H9 (cell line): ENCODE measurements around the gene PLCB1. TPM values are rescaled to one million over a fixed set of nuclear protein-coding genes. Genes with fewer than 3 reads are reported as not detected.

Experiments used
- DNase-seq: peaks from one replicate; pipeline ENCODE4 v3.0.0-alpha.2; 2017
- H2AFZ ChIP-seq: one replicate; pipeline ENCODE4 v1.6.1; 2013; ENCODE audit warnings: mild to moderate bottlenecking, low read length, control low read depth, moderate library complexity
- H2AK5ac ChIP-seq: 2 replicates; pipeline ENCODE4 v1.6.1; 2013; ENCODE audit warnings: low read length, control low read depth, mixed read lengths; ENCODE audit not compliant: insufficient read length
- H2BK120ac ChIP-seq: one replicate; pipeline ENCODE4 v1.6.1; 2013; ENCODE audit warnings: low read depth, mild to moderate bottlenecking, low read length, control low read depth, inconsistent platforms; ENCODE audit not compliant: poor library complexity, severe bottlenecking
- H2BK12ac ChIP-seq: 2 replicates; pipeline ENCODE4 v1.6.1; 2013; ENCODE audit warnings: low read length, control low read depth, mixed read lengths, low read depth; ENCODE audit not compliant: insufficient read length
- H2BK15ac ChIP-seq: 2 replicates; pipeline ENCODE4 v1.6.1; 2013; ENCODE audit warnings: low read depth, low read length, control low read depth
- H2BK20ac ChIP-seq: one replicate; pipeline ENCODE4 v1.6.1; 2013; ENCODE audit warnings: low read depth, mild to moderate bottlenecking, low read length, control low read depth, inconsistent platforms; ENCODE audit not compliant: poor library complexity, severe bottlenecking
- H2BK5ac ChIP-seq: 2 replicates; pipeline ENCODE4 v1.6.1; 2013; ENCODE audit warnings: low read length, control low read depth, mixed read lengths; ENCODE audit not compliant: insufficient read length
- H3K14ac ChIP-seq: 2 replicates; pipeline ENCODE4 v1.6.1; 2013; ENCODE audit warnings: low read length, control low read depth; ENCODE audit not compliant: insufficient read depth
- H3K18ac ChIP-seq: 2 replicates; pipeline ENCODE4 v1.6.1; 2013; ENCODE audit warnings: low read depth, mild to moderate bottlenecking, mixed read lengths, low read length, control low read depth; ENCODE audit not compliant: insufficient read length
- H3K23ac ChIP-seq: 2 replicates; pipeline ENCODE4 v1.6.1; 2013; ENCODE audit warnings: low read length, control low read depth, mixed read lengths, low read depth; ENCODE audit not compliant: insufficient read length
- H3K23me2 ChIP-seq: 2 replicates; pipeline ENCODE4 v1.6.1; 2013; ENCODE audit warnings: low read depth, mild to moderate bottlenecking, mixed read lengths, low read length, control low read depth; ENCODE audit not compliant: insufficient read length, poor library complexity, severe bottlenecking
- H3K27ac ChIP-seq: 2 replicates; pipeline ENCODE4 v1.5.1; 2013; ENCODE audit warnings: low read length, control low read depth, mixed read lengths, low read depth; ENCODE audit not compliant: insufficient read length
- H3K27me3 ChIP-seq: 2 replicates; pipeline ENCODE4 v1.6.1; 2013; ENCODE audit warnings: low read length, control low read depth, inconsistent platforms; ENCODE audit not compliant: insufficient read depth
- H3K4ac ChIP-seq: 2 replicates; pipeline ENCODE4 v1.6.1; 2013; ENCODE audit warnings: low read depth, mild to moderate bottlenecking, control low read depth, inconsistent platforms, low read length, moderate library complexity
- H3K4me1 ChIP-seq: 2 replicates; pipeline ENCODE4 v1.6.1; 2013; ENCODE audit warnings: low read length, control low read depth, inconsistent platforms; ENCODE audit not compliant: insufficient read depth
- H3K4me2 ChIP-seq: 2 replicates; pipeline ENCODE4 v1.6.1; 2013; ENCODE audit warnings: low read length, control low read depth, mixed read lengths; ENCODE audit not compliant: insufficient read length, insufficient read depth
- H3K56ac ChIP-seq: 2 replicates; pipeline ENCODE4 v1.6.1; 2013; ENCODE audit warnings: low read depth, mild to moderate bottlenecking, mixed read lengths, low read length, control low read depth; ENCODE audit not compliant: insufficient read length
- H3K79me1 ChIP-seq: 2 replicates; pipeline ENCODE4 v1.6.1; 2013; ENCODE audit warnings: low read depth, mild to moderate bottlenecking, moderate library complexity, low read length, control low read depth, inconsistent platforms; ENCODE audit not compliant: insufficient read depth, poor library complexity, severe bottlenecking
- H3K79me2 ChIP-seq: 2 replicates; pipeline ENCODE4 v1.6.1; 2013; ENCODE audit warnings: low read length, control low read depth, inconsistent platforms; ENCODE audit not compliant: insufficient read depth
- H3K9ac ChIP-seq: 2 replicates; pipeline ENCODE4 v1.6.1; 2013; ENCODE audit warnings: low read length, control low read depth, mixed read lengths; ENCODE audit not compliant: insufficient read length; ENCODE audit errors: extremely low read depth
- H3K9me3 ChIP-seq: one replicate; pipeline ENCODE4 v1.6.1; 2013; ENCODE audit warnings: low read depth, low read length, inconsistent platforms; ENCODE audit not compliant: control insufficient read depth
- H3T11ph ChIP-seq: one replicate; pipeline ENCODE4 v1.6.1; 2013; ENCODE audit warnings: mild to moderate bottlenecking, low read length, control low read depth, inconsistent platforms
- H4K20me1 ChIP-seq: one replicate; pipeline ENCODE4 v1.6.1; 2013; ENCODE audit not compliant: control insufficient read depth, insufficient read length, insufficient read depth
- H4K5ac ChIP-seq: 2 replicates; pipeline ENCODE4 v1.6.1; 2013; ENCODE audit warnings: low read depth, mild to moderate bottlenecking, mixed read lengths, low read length, control low read depth; ENCODE audit not compliant: insufficient read length
- H4K8ac ChIP-seq: replicated peaks from 2 replicates; pipeline ENCODE4 v1.6.1; 2013; ENCODE audit warnings: low read length, control low read depth, mixed read lengths, low read depth; ENCODE audit not compliant: insufficient read length
- H4K91ac ChIP-seq: 2 replicates; pipeline ENCODE4 v1.6.1; 2013; ENCODE audit warnings: low read depth, mild to moderate bottlenecking, moderate library complexity, mixed read lengths, low read length, control low read depth; ENCODE audit not compliant: insufficient read length
- H3K27ac Mint-ChIP-seq, 3 experiments: 2 replicates in 2 of 3; 3 replicates in 1 of 3; pipeline ENCODE4 v1.8.0; 2020 to 2021; ENCODE audit warnings: mixed read lengths in 3 of 3, mild to moderate bottlenecking in 1 of 3, moderate library complexity in 1 of 3
- H3K27me3 Mint-ChIP-seq: 2 replicates; pipeline ENCODE4 v1.8.0; 2021; ENCODE audit warnings: low read depth, mild to moderate bottlenecking, moderate library complexity, mixed read lengths
- H3K36me3 Mint-ChIP-seq, 3 experiments: 2 replicates in 2 of 3; 3 replicates in 1 of 3; pipeline ENCODE4 v1.8.0; 2020 to 2021; ENCODE audit warnings: low read depth in 3 of 3, mixed read lengths in 3 of 3; ENCODE audit not compliant: insufficient read depth in 1 of 3
- H3K4me1 Mint-ChIP-seq, 2 experiments: 2 replicates each; pipeline ENCODE4 v1.8.0; 2020; ENCODE audit warnings: mixed read lengths in 2 of 2
- H3K4me3 Mint-ChIP-seq, 2 experiments: 2 replicates in 1 of 2; 3 replicates in 1 of 2; pipeline ENCODE4 v1.8.0; 2020 to 2021; ENCODE audit warnings: mild to moderate bottlenecking in 2 of 2, mixed read lengths in 2 of 2, moderate library complexity in 1 of 2
- H3K9me3 Mint-ChIP-seq, 2 experiments: 2 replicates in 1 of 2; 3 replicates in 1 of 2; pipeline ENCODE4 v1.8.0; 2020; ENCODE audit warnings: mild to moderate bottlenecking in 2 of 2, mixed read lengths in 2 of 2, moderate library complexity in 1 of 2
- CTCF ChIP-seq: fragments of 200-600 bp; sonication (generic); conservative IDR thresholded peaks from 3 replicates; pipeline ENCODE4 v1.8.0; 2021; ENCODE audit warnings: antibody characterized with exemption, mild to moderate bottlenecking
- WGBS: extraction: QIAGEN DNeasy Blood & Tissue Kit; methylation state at CpG from one replicate; pipeline ENCODE4 v1.1.7; 2013; ENCODE audit warnings: missing lambda C conversion rate, low lambda C conversion rate, mixed read lengths; ENCODE audit not compliant: insufficient read length; ENCODE audit errors: extremely low coverage; 5-methylcytosine and 5-hydroxymethylcytosine counted together
- total RNA-seq: library from RNA; stranded (reverse); gene quantifications from 2 replicates; pipeline ENCODE4 v1.2.1, GENCODE V29; 2021

The PLCB1 gene
- total RNA-seq, 1 experiment from 2014 or later = 11.5 TPM

- H3K79me1 ChIP-seq = no peaks in the 10 kb centered on the region
- no peak overlapping the region for H3K56ac ChIP-seq
- no peak overlapping the region for H2AFZ ChIP-seq
- no peak overlapping the region for H4K8ac ChIP-seq
- H3K9me3 ChIP-seq = no peaks in the 10 kb centered on the region
- H3K4ac ChIP-seq = no peak overlapping the region
- H3K9me3 Mint-ChIP-seq = peaks cover 0 to 3% of the 10 kb centered on the region in 2 experiments; a peak in 2 of 5 replicates
- H2BK20ac ChIP-seq = no peak overlapping the region
- DNase-seq = no peak
- no peak overlapping the region for H2BK12ac ChIP-seq
- WGBS = no CpG with 5 or more reads among the region's 2 CpGs
- no peaks in the 10 kb centered on the region for H4K20me1 ChIP-seq
- TF ChIP-seq CTCF = no peak
- no peak overlapping the region for H3K23ac ChIP-seq
- no peak overlapping the region for H3K9ac ChIP-seq
- no peak overlapping the region for H2BK120ac ChIP-seq
- H3K4me3 Mint-ChIP-seq = no peak overlapping the region
- H3T11ph ChIP-seq = no peak overlapping the region
- no peak overlapping the region for H4K5ac ChIP-seq
- H2BK5ac ChIP-seq = no peak overlapping the region
- H3K18ac ChIP-seq = no peak overlapping the region
- H2BK15ac ChIP-seq = no peak overlapping the region
- H3K27me3 Mint-ChIP-seq = no peaks in the 10 kb centered on the region
- H3K4me1 Mint-ChIP-seq = peaks cover 13 to 19% of the 10 kb centered on the region in 2 experiments
- H3K27ac Mint-ChIP-seq = no peak overlapping the region
- no peak overlapping the region for H4K91ac ChIP-seq
- no peak overlapping the region for H2AK5ac ChIP-seq
- H3K4me1 ChIP-seq = no peaks in the 10 kb centered on the region; the same call in 1 of the 2 replicates
- no peaks in the 10 kb centered on the region for H3K27me3 ChIP-seq
- peaks cover 2 to 8% (median 7%) of the 10 kb centered on the region in 3 experiments; a peak in 5 of 7 replicates for H3K36me3 Mint-ChIP-seq
- H3K27ac ChIP-seq = no peak overlapping the region
- H3K14ac ChIP-seq = no peak overlapping the region
- H3K23me2 ChIP-seq = no peaks in the 10 kb centered on the region
- no peak overlapping the region for H3K4me2 ChIP-seq
- no peaks in the 10 kb centered on the region for H3K79me2 ChIP-seq
Measured at GRCh38 chr20:8782804-8783203, 650.7 kb downstream of the PLCB1 start.
